ENCODE data around the gene SNRNP200. TPM values are rescaled to one million over a fixed set of nuclear protein-coding genes. Genes with fewer than 3 reads are reported as not detected.

SNRNP200 gene
- polyA plus RNA-seq (2012; ENCODE audit: missing spikeins): 79.0 TPM

DNA sequence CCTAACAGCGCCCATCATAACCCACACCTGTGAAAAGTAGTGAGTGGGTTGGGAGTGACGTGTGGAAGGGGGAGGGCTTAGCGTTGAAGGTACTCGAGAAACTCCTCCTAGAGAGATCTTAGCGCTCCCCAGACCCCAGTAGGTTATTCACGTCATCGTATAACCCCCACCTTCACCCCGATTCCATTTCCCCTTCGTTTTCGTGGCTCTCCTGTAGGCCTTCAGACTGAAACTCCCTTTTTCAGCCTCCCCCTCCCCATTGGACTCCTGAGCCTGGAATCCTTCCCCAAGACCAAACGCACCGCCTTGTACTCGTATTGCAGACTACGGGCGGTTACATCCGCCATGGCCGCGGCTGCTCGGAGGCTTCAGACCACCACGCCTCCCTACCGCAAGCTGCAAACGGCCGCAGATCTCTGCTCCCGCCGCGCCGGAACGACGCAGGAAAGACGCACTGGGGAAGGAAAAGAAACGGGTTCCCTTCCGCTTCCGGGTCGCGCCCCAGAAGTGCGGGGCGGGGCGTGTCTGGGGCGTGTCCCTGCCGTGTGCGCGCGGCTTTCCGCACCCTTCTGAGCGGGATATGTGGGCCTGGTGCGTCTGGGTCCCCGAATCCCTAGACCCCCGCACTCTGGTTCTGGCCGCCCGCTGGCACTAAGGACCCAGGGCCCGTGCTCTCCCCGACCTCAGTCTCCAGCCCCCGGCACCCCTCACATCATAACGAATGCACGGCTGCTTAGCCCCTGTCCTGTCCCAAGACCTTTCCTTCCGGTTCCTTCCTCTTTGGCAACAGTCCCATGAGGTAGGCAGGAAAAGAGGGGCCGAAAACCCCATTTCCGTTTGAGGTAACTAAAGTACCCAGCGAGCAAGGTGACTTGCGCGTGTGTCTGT is at the start of gene SNRNP200:
SNRNP200 (minus strand) TSS at position 456 of the 888 bp plus-strand sequence; CDS start at position 347, 109 bp downstream.
- DNase-seq (ENCODE audit: insufficient read length) (peak; percentile 74), FAIRE-seq (peak; percentile 77)
- TF ChIP-seq TAF1 (IDR thresholded peaks at IDR 0.05; ENCODE audit: borderline replicate concordance, low read depth, low read length) (peak; percentile 67), POLR2A (IDR thresholded peaks at IDR 0.05; ENCODE audit: low read depth, low read length) (peak; percentile 93), POLR2AphosphoS5 (IDR thresholded peaks at IDR 0.05; ENCODE audit: low read depth, low read length) (peak; percentile 95)

DNA sequence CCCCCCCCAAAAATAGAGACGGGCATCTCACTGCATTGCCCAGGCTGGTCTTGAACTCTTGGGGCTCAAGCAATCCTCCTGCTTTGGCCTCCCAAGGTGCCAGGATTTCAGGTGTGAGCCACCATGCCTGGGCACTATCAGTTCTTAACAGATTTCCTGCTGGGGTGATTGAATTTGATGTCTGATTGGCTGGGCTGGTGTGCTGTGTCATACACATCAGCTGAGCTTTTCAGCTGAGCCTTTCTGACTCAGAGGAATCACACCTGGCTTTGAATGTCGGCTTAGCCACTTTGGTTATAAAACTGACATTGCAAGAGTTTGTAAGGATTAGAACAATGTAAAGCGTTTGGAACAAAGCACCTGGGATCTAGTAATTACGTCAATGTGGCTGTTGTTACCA is 49.1 kb upstream of the SNRNP200 start:
- TF ChIP-seq POLR2A (IDR thresholded peaks at IDR 0.05; ENCODE audit: low read depth, low read length) (no peak), TAF1 (IDR thresholded peaks at IDR 0.05; ENCODE audit: borderline replicate concordance, low read depth, low read length) (no peak), POLR2AphosphoS5 (IDR thresholded peaks at IDR 0.05; ENCODE audit: low read depth, low read length) (no peak)
- FAIRE-seq (no peak), DNase-seq (ENCODE audit: insufficient read length) (no peak)

DNA sequence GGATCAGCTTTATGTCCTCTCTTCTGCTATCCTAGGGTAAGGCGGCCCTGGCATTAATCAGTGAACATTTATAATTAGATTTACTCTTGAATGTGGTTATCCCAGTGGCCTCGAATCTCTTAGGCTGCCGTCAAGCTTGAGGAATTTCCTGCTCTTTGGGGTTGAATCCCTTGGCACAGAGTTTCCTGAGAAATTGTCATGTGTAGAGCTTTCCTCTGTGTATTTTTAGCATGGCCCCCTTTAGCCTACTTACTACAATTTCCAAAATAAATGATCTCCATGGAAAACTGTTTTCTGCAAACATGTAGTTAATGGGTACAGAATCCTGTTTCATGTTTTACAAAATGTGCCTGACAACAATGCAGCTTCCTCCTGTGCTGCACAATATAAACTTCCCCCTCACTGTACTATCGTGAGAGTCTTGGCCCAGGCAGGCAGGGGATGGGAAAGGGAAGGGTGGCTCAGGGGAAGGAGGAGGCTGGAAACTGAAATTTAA is 48.3 kb upstream of the SNRNP200 start:
- FAIRE-seq: no peak
- TF ChIP-seq POLR2A (IDR thresholded peaks at IDR 0.05; ENCODE audit: low read depth, low read length) (no peak), POLR2AphosphoS5 (IDR thresholded peaks at IDR 0.05; ENCODE audit: low read depth, low read length) (no peak), TAF1 (IDR thresholded peaks at IDR 0.05; ENCODE audit: borderline replicate concordance, low read depth, low read length) (no peak)
- no peak for DNase-seq (ENCODE audit: insufficient read length)

DNA sequence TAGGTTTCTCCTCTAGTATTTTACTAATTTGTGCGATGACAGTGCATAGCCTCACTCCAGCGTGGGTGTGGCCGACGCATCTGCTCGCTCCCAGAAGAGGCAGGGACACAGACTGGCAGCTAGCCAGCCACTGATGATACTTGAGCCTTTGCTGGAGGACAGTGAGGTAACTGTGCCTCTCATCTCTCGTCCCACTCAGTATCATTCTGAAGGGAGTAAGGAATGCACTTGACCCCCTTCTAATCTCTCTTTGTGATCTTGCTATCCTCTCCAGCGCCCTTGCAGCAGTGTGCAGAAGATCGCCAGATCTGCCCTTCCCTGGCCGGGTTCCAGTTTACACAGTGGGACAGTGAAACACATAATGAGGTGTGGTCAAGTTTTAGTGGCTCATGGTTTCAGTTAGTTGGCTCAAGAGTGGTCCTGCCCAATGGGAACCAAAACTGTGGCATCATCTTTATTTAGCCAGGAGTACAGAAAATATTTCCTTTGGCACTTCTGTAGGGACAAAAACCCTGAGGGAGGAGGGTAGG is 47.8 kb upstream of the SNRNP200 start:
- TF ChIP-seq TAF1 (IDR thresholded peaks at IDR 0.05; ENCODE audit: borderline replicate concordance, low read depth, low read length) (no peak), POLR2A (IDR thresholded peaks at IDR 0.05; ENCODE audit: low read depth, low read length) (no peak), POLR2AphosphoS5 (IDR thresholded peaks at IDR 0.05; ENCODE audit: low read depth, low read length) (no peak)
- no peak for FAIRE-seq
- no peak for DNase-seq (ENCODE audit: insufficient read length)

DNA sequence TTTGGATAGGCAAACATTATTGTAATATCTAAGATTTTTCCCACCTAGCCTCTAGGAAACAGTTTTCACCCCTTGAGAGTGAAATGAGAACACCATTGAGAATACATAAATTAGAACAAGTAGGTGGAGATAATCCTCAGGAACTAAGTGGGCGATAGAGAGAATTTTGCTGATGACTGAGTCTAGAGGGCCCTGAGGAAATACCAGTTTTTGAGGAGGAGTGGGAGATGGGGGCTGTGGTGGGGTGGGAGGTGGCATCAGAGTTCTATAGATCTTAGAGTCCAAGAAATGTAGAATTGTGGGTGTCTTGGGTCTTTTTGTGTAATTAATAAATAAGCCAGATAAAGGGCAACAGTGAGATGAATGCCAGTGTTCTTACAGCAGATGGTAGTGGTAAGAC is 42.0 kb upstream of the SNRNP200 start:
- TF ChIP-seq POLR2A (IDR thresholded peaks at IDR 0.05; ENCODE audit: low read depth, low read length) (no peak), POLR2AphosphoS5 (IDR thresholded peaks at IDR 0.05; ENCODE audit: low read depth, low read length) (no peak), TAF1 (IDR thresholded peaks at IDR 0.05; ENCODE audit: borderline replicate concordance, low read depth, low read length) (no peak)
- FAIRE-seq (no peak), DNase-seq (ENCODE audit: insufficient read length) (no peak)

DNA sequence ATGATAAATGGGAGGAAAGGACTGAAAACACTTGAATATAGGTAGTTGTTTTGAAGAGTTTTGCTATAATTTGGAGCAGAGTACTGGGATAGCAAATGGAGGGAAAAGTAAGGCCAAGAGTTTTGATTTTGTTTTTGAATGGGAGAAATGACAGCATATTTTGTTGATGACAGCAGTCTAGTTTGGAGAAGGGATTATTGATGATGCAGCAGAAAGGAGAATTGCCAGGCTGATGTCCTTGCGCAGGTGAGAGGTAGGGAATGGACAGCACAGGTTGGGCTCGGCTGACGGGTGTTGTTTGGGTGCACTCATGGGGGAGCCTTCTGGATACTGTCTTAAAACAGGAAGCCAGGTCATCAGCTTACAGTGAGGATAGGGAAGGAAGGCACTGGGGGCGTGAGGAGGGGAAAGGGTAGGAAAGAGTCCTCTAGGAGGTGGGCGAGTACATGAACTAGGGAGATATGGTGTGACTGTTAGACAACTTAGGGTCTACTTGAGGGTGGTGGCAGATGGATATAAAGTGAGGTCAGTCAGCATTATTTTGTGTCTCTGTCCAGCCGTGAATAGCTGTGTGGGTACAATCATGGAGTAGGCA is 40.6 kb upstream of the SNRNP200 start:
- DNase-seq (ENCODE audit: insufficient read length): no peak
- FAIRE-seq: no peak
- TF ChIP-seq POLR2AphosphoS5 (IDR thresholded peaks at IDR 0.05; ENCODE audit: low read depth, low read length): no peak
- no peak for TF ChIP-seq POLR2A (IDR thresholded peaks at IDR 0.05; ENCODE audit: low read depth, low read length)
- TF ChIP-seq TAF1 (IDR thresholded peaks at IDR 0.05; ENCODE audit: borderline replicate concordance, low read depth, low read length): no peak

GRCh38 chr2:96345438-96345837 is 40.1 kb upstream of the SNRNP200 start:
- TF ChIP-seq TAF1 (IDR thresholded peaks at IDR 0.05; ENCODE audit: borderline replicate concordance, low read depth, low read length) (no peak), POLR2AphosphoS5 (IDR thresholded peaks at IDR 0.05; ENCODE audit: low read depth, low read length) (no peak), POLR2A (IDR thresholded peaks at IDR 0.05; ENCODE audit: low read depth, low read length) (no peak)
- DNase-seq (ENCODE audit: insufficient read length): no peak
- FAIRE-seq: no peak

DNA sequence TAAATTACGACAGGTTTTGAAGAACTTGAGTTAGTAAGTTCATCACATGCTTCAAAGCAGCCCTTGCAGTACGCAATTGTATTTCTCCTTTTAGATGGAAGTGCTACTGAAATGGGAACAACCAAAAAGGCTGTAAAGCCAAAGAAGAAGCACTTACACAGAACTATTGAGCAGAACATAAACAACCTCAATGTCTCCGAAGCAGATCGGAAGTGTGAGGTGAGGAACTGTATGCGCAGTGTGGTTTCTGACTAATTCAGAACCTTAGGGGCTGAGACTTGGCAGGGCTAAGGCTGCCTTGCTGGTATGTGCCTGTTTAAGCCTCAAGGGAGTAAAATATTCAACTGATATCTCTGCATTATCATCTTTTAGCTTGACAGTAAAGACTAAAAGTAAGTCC is 38.7 kb upstream of the SNRNP200 start:
- FAIRE-seq (peak; percentile 96), DNase-seq (ENCODE audit: insufficient read length) (peak; percentile 39)
- TF ChIP-seq TAF1 (IDR thresholded peaks at IDR 0.05; ENCODE audit: borderline replicate concordance, low read depth, low read length): no peak
- TF ChIP-seq POLR2AphosphoS5 (IDR thresholded peaks at IDR 0.05; ENCODE audit: low read depth, low read length): no peak
- TF ChIP-seq POLR2A (IDR thresholded peaks at IDR 0.05; ENCODE audit: low read depth, low read length): no peak

DNA sequence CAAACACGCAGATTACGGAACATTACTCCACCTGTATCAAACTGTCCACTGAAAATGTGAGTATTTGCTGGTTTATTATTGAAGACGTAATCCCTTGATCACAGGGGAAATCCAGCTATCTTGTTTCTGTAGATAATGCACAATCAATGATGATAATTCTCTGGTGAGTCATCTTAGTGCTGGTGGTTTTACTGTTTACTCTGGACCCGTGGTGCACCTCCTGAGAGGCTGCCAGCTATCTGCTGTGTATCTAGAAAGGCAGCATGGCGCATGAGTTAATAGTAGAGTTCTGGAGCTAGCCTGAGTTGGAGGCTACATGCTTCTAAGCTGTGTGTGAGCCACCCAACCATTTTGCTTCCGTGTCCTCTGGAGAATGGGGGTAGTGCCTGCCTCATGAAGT is 36.7 kb upstream of the SNRNP200 start:
- DNase-seq (ENCODE audit: insufficient read length) (no peak), FAIRE-seq (peak; percentile 46)
- TF ChIP-seq POLR2A (IDR thresholded peaks at IDR 0.05; ENCODE audit: low read depth, low read length) (no peak), POLR2AphosphoS5 (IDR thresholded peaks at IDR 0.05; ENCODE audit: low read depth, low read length) (no peak), TAF1 (IDR thresholded peaks at IDR 0.05; ENCODE audit: borderline replicate concordance, low read depth, low read length) (no peak)

DNA sequence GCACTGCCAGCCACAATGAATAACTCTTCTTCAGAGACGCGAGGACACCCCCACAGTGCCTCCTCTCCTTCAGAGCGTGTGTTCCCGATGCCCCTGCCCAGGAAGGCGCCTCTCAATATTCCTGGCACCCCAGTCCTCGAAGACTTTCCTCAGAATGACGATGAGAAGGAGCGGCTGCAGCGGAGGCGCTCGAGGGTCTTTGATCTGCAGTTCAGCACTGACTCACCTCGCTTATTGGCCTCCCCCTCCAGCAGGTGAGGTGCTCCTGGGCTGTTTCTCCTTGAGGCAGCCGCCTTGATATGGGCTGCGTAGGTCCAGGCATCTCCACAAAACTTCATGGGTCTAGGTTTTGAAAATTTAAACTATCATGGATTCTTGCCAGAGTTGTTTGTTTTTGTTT is 36.3 kb upstream of the SNRNP200 start:
- FAIRE-seq: no peak
- TF ChIP-seq TAF1 (IDR thresholded peaks at IDR 0.05; ENCODE audit: borderline replicate concordance, low read depth, low read length): no peak
- no peak for DNase-seq (ENCODE audit: insufficient read length)

- TF ChIP-seq POLR2AphosphoS5 (IDR thresholded peaks at IDR 0.05; ENCODE audit: low read depth, low read length) (no peak), POLR2A (IDR thresholded peaks at IDR 0.05; ENCODE audit: low read depth, low read length) (no peak), TAF1 (IDR thresholded peaks at IDR 0.05; ENCODE audit: borderline replicate concordance, low read depth, low read length) (no peak)
- no peak for DNase-seq (ENCODE audit: insufficient read length)
- FAIRE-seq: no peak
Observed at GRCh38 chr2:96340493-96341414, 35.4 kb upstream of the SNRNP200 start.
